ENCODE results near the gene AREL1.

DNA sequence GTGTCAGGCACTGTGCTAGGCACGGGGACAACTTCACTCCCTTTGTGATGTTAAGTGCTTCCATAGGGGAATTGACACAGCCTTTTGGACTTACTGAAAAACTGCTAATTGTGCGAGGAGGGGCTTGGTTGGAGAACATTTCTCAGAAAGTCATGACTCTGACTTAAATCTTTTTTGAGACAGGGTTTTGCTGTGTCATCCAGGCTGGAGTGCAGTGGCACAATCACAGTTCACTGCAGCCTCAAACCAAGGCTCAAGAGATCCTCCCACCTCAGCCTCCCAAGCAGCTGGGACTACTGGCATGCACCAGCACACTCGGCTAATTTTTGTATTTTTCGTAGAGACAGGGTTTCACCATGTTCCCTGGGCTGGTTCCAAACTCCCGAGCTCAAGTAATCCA lies 90.6 kb downstream of the AREL1 start:
- TF ChIP-seq TAF1 (IDR thresholded peaks at IDR 0.05; ENCODE audit: borderline replicate concordance, low read depth, low read length): no peak
- TF ChIP-seq POLR2A (IDR thresholded peaks at IDR 0.05; ENCODE audit: low read depth, low read length): no peak
